Loucy (cell line): ENCODE data around the gene MCHR1.

Experiments used
- H2AFZ ChIP-seq: fragments of 200-600 bp; sonication (generic); 2 replicates; pipeline ENCODE4 v1.6.0; 2016; ENCODE audit warnings: antibody characterized with exemption, mild to moderate bottlenecking, low read length, moderate library complexity
- H3F3A ChIP-seq: fragments of 200-600 bp; 2 replicates; pipeline ENCODE4 v1.6.0; 2016; ENCODE audit warnings: antibody characterized with exemption, low read depth, mild to moderate bottlenecking
- H3K27me3 ChIP-seq: fragments of 200-600 bp; sonication (generic); 2 replicates; pipeline ENCODE4 v1.6.1; 2014; ENCODE audit warnings: low read length, mild to moderate bottlenecking; ENCODE audit not compliant: insufficient read depth, poor library complexity, severe bottlenecking
- H3K36me3 ChIP-seq: fragments of 200-600 bp; sonication (generic); 2 replicates; pipeline ENCODE4 v1.6.1; 2016; ENCODE audit warnings: low read length; ENCODE audit not compliant: insufficient read depth
- H3K4me1 ChIP-seq: fragments of 200-600 bp; sonication (generic); 2 replicates; pipeline ENCODE4 v1.5.1; 2014; ENCODE audit warnings: low read length, mild to moderate bottlenecking; ENCODE audit not compliant: insufficient read depth, poor library complexity, severe bottlenecking
- H3K4me2 ChIP-seq: fragments of 200-600 bp; sonication (generic); 2 replicates; pipeline ENCODE4 v1.6.0; 2014; ENCODE audit warnings: antibody characterized with exemption, low read length, low read depth, mild to moderate bottlenecking; ENCODE audit not compliant: poor library complexity, severe bottlenecking
- H3K4me3 ChIP-seq: fragments of 200-600 bp; sonication (generic); 2 replicates; pipeline ENCODE4 v1.5.1; 2014; ENCODE audit warnings: low read length, mild to moderate bottlenecking, mixed read lengths; ENCODE audit not compliant: poor library complexity, severe bottlenecking
- H3K79me2 ChIP-seq: fragments of 200-600 bp; sonication (generic); 2 replicates; pipeline ENCODE4 v1.6.1; 2014; ENCODE audit warnings: low read length; ENCODE audit not compliant: insufficient read depth
- H3K9ac ChIP-seq: fragments of 200-600 bp; sonication (generic); 2 replicates; pipeline ENCODE4 v1.6.0; 2014; ENCODE audit warnings: mild to moderate bottlenecking, low read depth, low read length, moderate library complexity; ENCODE audit not compliant: poor library complexity, severe bottlenecking
- H3K9me2 ChIP-seq: fragments of 200-600 bp; sonication (generic); replicated peaks from 2 replicates; pipeline ENCODE4 v1.6.1; 2016; ENCODE audit warnings: low read depth, low read length, mixed read lengths
- H3K9me3 ChIP-seq: fragments of 200-600 bp; sonication (generic); 2 replicates; pipeline ENCODE4 v1.6.1; 2014; ENCODE audit warnings: mild to moderate bottlenecking, antibody characterized with exemption, low read length, low read depth; ENCODE audit not compliant: insufficient read depth
- H4K20me1 ChIP-seq: fragments of 200-600 bp; sonication (generic); 2 replicates; pipeline ENCODE4 v1.6.0; 2014; ENCODE audit warnings: antibody characterized with exemption, low read length, mild to moderate bottlenecking; ENCODE audit not compliant: insufficient read depth, poor library complexity, severe bottlenecking
- CTCF ChIP-seq: fragments of 200-600 bp; sonication (generic); conservative IDR thresholded peaks from 2 replicates; pipeline ENCODE4 v1.5.1; 2014; ENCODE audit warnings: mild to moderate bottlenecking, antibody characterized with exemption, low read length
- EZH2phosphoT487 ChIP-seq: fragments of 200-600 bp; IDR thresholded peaks from 2 replicates; pipeline ENCODE4 v1.6.1; 2018; ENCODE audit warnings: antibody characterized with exemption, mild to moderate bottlenecking, moderate library complexity, borderline replicate concordance

The MCHR1 gene

GRCh38 chr22:40684728-40685127 is 5.4 kb downstream of the MCHR1 start:
- H3K79me2 ChIP-seq = no peaks in the 10 kb centered on the region
- peaks cover 17% of the 10 kb centered on the region for H3K4me1 ChIP-seq
- H3F3A ChIP-seq = no peaks in the 10 kb centered on the region
- H4K20me1 ChIP-seq = no peaks in the 10 kb centered on the region
- TF ChIP-seq CTCF (no peak), EZH2phosphoT487 (no peak)
- no peaks in the 10 kb centered on the region for H3K36me3 ChIP-seq
- H3K27me3 ChIP-seq = no peaks in the 10 kb centered on the region
- H3K9me2 ChIP-seq = no peaks in the 10 kb centered on the region
- peak overlapping the region; percentile 75 for H3K4me3 ChIP-seq
- peak overlapping the region; percentile 73 for H2AFZ ChIP-seq
- H3K9ac ChIP-seq = peak overlapping the region; percentile 76
- H3K9me3 ChIP-seq = no peaks in the 10 kb centered on the region
- peak overlapping the region; percentile 86 for H3K4me2 ChIP-seq

GRCh38 chr22:40685406-40685805 is 6.1 kb downstream of the MCHR1 start:
- Histone ChIP-seq H3K27me3 (no peaks in the 10 kb centered on the region), H3K4me2 (peak overlapping the region; percentile 86), H3F3A (no peaks in the 10 kb centered on the region), H3K36me3 (no peaks in the 10 kb centered on the region), H3K9me3 (no peaks in the 10 kb centered on the region), H4K20me1 (no peaks in the 10 kb centered on the region), H3K4me3 (peak overlapping the region; percentile 75), H3K4me1 (peaks cover 17% of the 10 kb centered on the region), H3K79me2 (no peaks in the 10 kb centered on the region), H2AFZ (peak overlapping the region; percentile 73), H3K9me2 (no peaks in the 10 kb centered on the region), H3K9ac (peak overlapping the region; percentile 76)
- TF ChIP-seq CTCF = no peak
- no peak for TF ChIP-seq EZH2phosphoT487

GRCh38 chr22:40687706-40688105 is 8.4 kb downstream of the MCHR1 start:
- no peak overlapping the region for H3K4me2 ChIP-seq
- no peak overlapping the region for H3K4me3 ChIP-seq
- no peaks in the 10 kb centered on the region for H3K9me2 ChIP-seq
- H3K9me3 ChIP-seq = no peaks in the 10 kb centered on the region
- no peak overlapping the region for H3K9ac ChIP-seq
- no peaks in the 10 kb centered on the region for H3F3A ChIP-seq
- no peak for TF ChIP-seq CTCF
- TF ChIP-seq EZH2phosphoT487 = no peak
- no peak overlapping the region for H2AFZ ChIP-seq
- H3K4me1 ChIP-seq = peaks cover 5% of the 10 kb centered on the region
- no peaks in the 10 kb centered on the region for H4K20me1 ChIP-seq
- H3K27me3 ChIP-seq = no peaks in the 10 kb centered on the region
- no peaks in the 10 kb centered on the region for H3K79me2 ChIP-seq
- H3K36me3 ChIP-seq = no peaks in the 10 kb centered on the region
